Measurements from ENCODE around the gene METTL27.

METTL27 gene

DNA sequence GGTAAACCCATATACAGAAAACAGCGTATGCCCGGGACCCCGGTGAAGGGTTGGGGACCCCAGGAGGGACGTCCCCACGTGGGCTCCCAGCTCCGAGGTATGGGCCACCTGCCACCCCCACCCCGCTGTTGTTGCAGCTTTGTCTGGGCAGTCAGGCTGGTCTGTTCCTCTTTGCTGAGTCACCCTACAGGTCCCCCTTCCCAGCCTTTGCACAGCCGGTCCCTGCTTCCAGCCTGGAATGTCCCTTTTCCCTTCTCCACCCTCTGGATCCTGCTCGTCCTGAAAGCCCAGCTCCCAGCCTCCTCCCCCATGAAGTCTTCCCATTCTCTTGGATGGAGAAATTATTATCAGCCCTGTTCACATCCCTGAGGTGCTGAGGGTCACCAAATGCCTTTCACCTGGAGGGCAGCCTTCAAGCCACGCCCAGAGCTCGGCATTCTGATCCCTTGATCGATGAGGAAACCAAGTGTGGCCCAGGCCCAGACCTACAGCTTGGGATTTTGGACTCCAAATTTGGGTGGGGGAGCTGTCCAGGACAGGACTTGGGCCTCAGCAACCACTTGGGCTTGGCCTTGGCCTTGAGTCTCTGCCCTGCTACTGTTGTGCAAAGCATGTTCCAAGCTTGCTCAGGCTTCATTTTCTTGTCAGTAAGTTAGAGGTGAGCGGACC is 8.9 kb downstream of the METTL27 start:
- peak overlapping the region; percentile 15 for H2AK5ac ChIP-seq (ENCODE audit: low read length, severe bottlenecking)
- H2BK120ac ChIP-seq (ENCODE audit: low read depth, low read length) = no peak overlapping the region
- no peak overlapping the region for H3K4me2 ChIP-seq (ENCODE audit: low read length, poor library complexity, severe bottlenecking)
- no peaks in the 10 kb centered on the region for H3K27me3 ChIP-seq (ENCODE audit: control insufficient read depth in 1 of 2, insufficient read depth in 1 of 2, low read length in 2 of 2)
- H2BK15ac ChIP-seq (ENCODE audit: low read depth, poor library complexity, severe bottlenecking) = peak overlapping the region; percentile 68
- peak overlapping the region in 1 of 2 experiments; percentile 49 for H3K18ac ChIP-seq (ENCODE audit: low read depth in 1 of 2, low read length in 2 of 2)
- H4K8ac ChIP-seq (ENCODE audit: low read length) = no peak overlapping the region
- H3K4me1 ChIP-seq (ENCODE audit: control insufficient read depth, insufficient read depth, low read depth, low read length) = peaks cover 25% of the 10 kb centered on the region
- H3K9me3 ChIP-seq (ENCODE audit: control insufficient read depth, low read length) = no peaks in the 10 kb centered on the region
- WGBS = 65% methylated on average over 13 of the region's 13 CpGs
- peak overlapping the region in 1 of 2 experiments; percentile 46 for H3K4ac ChIP-seq (ENCODE audit: low read depth in 1 of 2, low read length in 2 of 2)
- no peak overlapping the region for H3K14ac ChIP-seq (ENCODE audit: low read length in 2 of 2)
- no peak overlapping the region for H3K27ac ChIP-seq (ENCODE audit: low read length, poor library complexity, severe bottlenecking)
- no peak overlapping the region for H3K4me3 ChIP-seq (ENCODE audit: insufficient read depth in 1 of 2, low read depth in 1 of 2, low read length in 2 of 2)
- no peak overlapping the region for H2BK5ac ChIP-seq (ENCODE audit: low read depth, low read length, poor library complexity, severe bottlenecking)
- H3K79me1 ChIP-seq (replicated peaks; ENCODE audit: low read length, poor library complexity, severe bottlenecking) = no peaks in the 10 kb centered on the region
- no peak overlapping the region for H3K23ac ChIP-seq (ENCODE audit: low read length in 2 of 2)
- H2BK12ac ChIP-seq (ENCODE audit: low read length in 2 of 2) = peak overlapping the region in 1 of 2 experiments; percentile 86
- no peaks in the 10 kb centered on the region for H3K36me3 ChIP-seq (ENCODE audit: control insufficient read depth in 1 of 2, insufficient read depth in 2 of 2, low read depth in 1 of 2, low read length in 2 of 2)
- H3K9ac ChIP-seq (ENCODE audit: low read length) = no peak overlapping the region
- peak overlapping the region; percentile 32 for H4K91ac ChIP-seq (ENCODE audit: low read length)
- H2AFZ ChIP-seq (ENCODE audit: low read depth, low read length) = no peak overlapping the region
- DNase-seq = peak; percentile 32

GRCh38 chr7:73832806-73833205 is 9.5 kb downstream of the METTL27 start:
- Histone ChIP-seq H2BK12ac (ENCODE audit: low read length in 2 of 2) (no peak overlapping the region), H3K23ac (ENCODE audit: low read length in 2 of 2) (no peak overlapping the region), H2BK5ac (ENCODE audit: low read depth, low read length, poor library complexity, severe bottlenecking) (no peak overlapping the region), H3K27ac (ENCODE audit: low read length, poor library complexity, severe bottlenecking) (no peak overlapping the region), H2BK120ac (ENCODE audit: low read depth, low read length) (no peak overlapping the region), H3K9ac (ENCODE audit: low read length) (no peak overlapping the region), H4K91ac (ENCODE audit: low read length) (no peak overlapping the region), H3K4me2 (ENCODE audit: low read length, poor library complexity, severe bottlenecking) (no peak overlapping the region), H3K4me3 (ENCODE audit: insufficient read depth in 1 of 2, low read depth in 1 of 2, low read length in 2 of 2) (no peak overlapping the region), H4K8ac (ENCODE audit: low read length) (no peak overlapping the region), H2AFZ (ENCODE audit: low read depth, low read length) (no peak overlapping the region), H3K9me3 (ENCODE audit: control insufficient read depth, low read length) (no peaks in the 10 kb centered on the region), H3K36me3 (ENCODE audit: control insufficient read depth in 1 of 2, insufficient read depth in 2 of 2, low read depth in 1 of 2, low read length in 2 of 2) (no peaks in the 10 kb centered on the region), H3K18ac (ENCODE audit: low read depth in 1 of 2, low read length in 2 of 2) (no peak overlapping the region), H3K4ac (ENCODE audit: low read depth in 1 of 2, low read length in 2 of 2) (no peak overlapping the region), H3K79me1 (replicated peaks; ENCODE audit: low read length, poor library complexity, severe bottlenecking) (no peaks in the 10 kb centered on the region), H2BK15ac (ENCODE audit: low read depth, poor library complexity, severe bottlenecking) (no peak overlapping the region), H3K4me1 (ENCODE audit: control insufficient read depth, insufficient read depth, low read depth, low read length) (peaks cover 28% of the 10 kb centered on the region), H3K27me3 (ENCODE audit: control insufficient read depth in 1 of 2, insufficient read depth in 1 of 2, low read length in 2 of 2) (no peaks in the 10 kb centered on the region), H3K14ac (ENCODE audit: low read length in 2 of 2) (no peak overlapping the region), H2AK5ac (ENCODE audit: low read length, severe bottlenecking) (no peak overlapping the region)
- DNase-seq = no peak
- WGBS = 69% methylated on average over 10 of the region's 13 CpGs

DNA sequence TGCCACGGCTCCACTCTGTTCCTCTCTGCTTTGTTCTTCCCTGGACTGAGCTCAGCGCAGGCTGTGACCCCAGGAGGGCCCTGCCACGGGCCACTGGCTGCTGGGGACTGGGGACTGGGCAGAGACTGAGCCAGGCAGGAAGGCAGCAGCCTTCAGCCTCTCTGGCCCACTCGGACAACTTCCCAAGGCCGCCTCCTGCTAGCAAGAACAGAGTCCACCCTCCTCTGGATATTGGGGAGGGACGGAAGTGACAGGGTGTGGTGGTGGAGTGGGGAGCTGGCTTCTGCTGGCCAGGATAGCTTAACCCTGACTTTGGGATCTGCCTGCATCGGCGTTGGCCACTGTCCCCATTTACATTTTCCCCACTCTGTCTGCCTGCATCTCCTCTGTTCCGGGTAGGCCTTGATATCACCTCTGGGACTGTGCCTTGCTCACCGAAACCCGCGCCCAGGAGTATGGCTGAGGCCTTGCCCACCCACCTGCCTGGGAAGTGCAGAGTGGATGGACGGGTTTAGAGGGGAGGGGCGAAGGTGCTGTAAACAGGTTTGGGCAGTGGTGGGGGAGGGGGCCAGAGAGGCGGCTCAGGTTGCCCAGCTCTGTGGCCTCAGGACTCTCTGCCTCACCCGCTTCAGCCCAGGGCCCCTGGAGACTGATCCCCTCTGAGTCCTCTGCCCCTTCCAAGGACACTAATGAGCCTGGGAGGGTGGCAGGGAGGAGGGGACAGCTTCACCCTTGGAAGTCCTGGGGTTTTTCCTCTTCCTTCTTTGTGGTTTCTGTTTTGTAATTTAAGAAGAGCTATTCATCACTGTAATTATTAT is 10.3 kb downstream of the METTL27 start:
- Histone ChIP-seq H3K27ac (ENCODE audit: low read length, poor library complexity, severe bottlenecking) (no peak overlapping the region), H3K9ac (ENCODE audit: low read length) (peak overlapping the region; percentile 56), H3K23ac (ENCODE audit: low read length in 2 of 2) (peak overlapping the region in 1 of 2 experiments; percentile 51), H2AK5ac (ENCODE audit: low read length, severe bottlenecking) (peak overlapping the region; percentile 13), H3K9me3 (ENCODE audit: control insufficient read depth, low read length) (no peaks in the 10 kb centered on the region), H4K8ac (ENCODE audit: low read length) (peak overlapping the region; percentile 95), H2BK5ac (ENCODE audit: low read depth, low read length, poor library complexity, severe bottlenecking) (no peak overlapping the region), H2BK15ac (ENCODE audit: low read depth, poor library complexity, severe bottlenecking) (peak overlapping the region; percentile 84), H3K4ac (ENCODE audit: low read depth in 1 of 2, low read length in 2 of 2) (no peak overlapping the region), H3K14ac (ENCODE audit: low read length in 2 of 2) (peak overlapping the region in 1 of 2 experiments; percentile 18), H3K4me1 (ENCODE audit: control insufficient read depth, insufficient read depth, low read depth, low read length) (peaks cover 32% of the 10 kb centered on the region), H2AFZ (ENCODE audit: low read depth, low read length) (no peak overlapping the region), H2BK12ac (ENCODE audit: low read length in 2 of 2) (peak overlapping the region; percentile 38 to 80), H3K4me3 (ENCODE audit: insufficient read depth in 1 of 2, low read depth in 1 of 2, low read length in 2 of 2) (peak overlapping the region in 1 of 2 experiments; percentile 56), H2BK120ac (ENCODE audit: low read depth, low read length) (peak overlapping the region; percentile 13), H3K18ac (ENCODE audit: low read depth in 1 of 2, low read length in 2 of 2) (peak overlapping the region; percentile 1 to 55), H3K36me3 (ENCODE audit: control insufficient read depth in 1 of 2, insufficient read depth in 2 of 2, low read depth in 1 of 2, low read length in 2 of 2) (no peaks in the 10 kb centered on the region), H3K27me3 (ENCODE audit: control insufficient read depth in 1 of 2, insufficient read depth in 1 of 2, low read length in 2 of 2) (no peaks in the 10 kb centered on the region), H3K79me1 (replicated peaks; ENCODE audit: low read length, poor library complexity, severe bottlenecking) (no peaks in the 10 kb centered on the region), H3K4me2 (ENCODE audit: low read length, poor library complexity, severe bottlenecking) (no peak overlapping the region), H4K91ac (ENCODE audit: low read length) (peak overlapping the region; percentile 85)
- WGBS = 68% methylated on average over 13 of the region's 16 CpGs
- DNase-seq = no peak

GRCh38 chr7:73831584-73831833 is 10.8 kb downstream of the METTL27 start:
- Histone ChIP-seq H3K18ac (ENCODE audit: low read depth in 1 of 2, low read length in 2 of 2) (peak overlapping the region; percentile 1 to 55), H4K8ac (ENCODE audit: low read length) (peak overlapping the region; percentile 95), H3K36me3 (ENCODE audit: control insufficient read depth in 1 of 2, insufficient read depth in 2 of 2, low read depth in 1 of 2, low read length in 2 of 2) (no peaks in the 10 kb centered on the region), H3K4me2 (ENCODE audit: low read length, poor library complexity, severe bottlenecking) (no peak overlapping the region), H2BK12ac (ENCODE audit: low read length in 2 of 2) (no peak overlapping the region), H3K23ac (ENCODE audit: low read length in 2 of 2) (no peak overlapping the region), H4K91ac (ENCODE audit: low read length) (peak overlapping the region; percentile 3), H3K14ac (ENCODE audit: low read length in 2 of 2) (no peak overlapping the region), H3K27ac (ENCODE audit: low read length, poor library complexity, severe bottlenecking) (no peak overlapping the region), H3K9ac (ENCODE audit: low read length) (peak overlapping the region; percentile 56), H3K9me3 (ENCODE audit: control insufficient read depth, low read length) (no peaks in the 10 kb centered on the region), H2AK5ac (ENCODE audit: low read length, severe bottlenecking) (no peak overlapping the region), H2BK15ac (ENCODE audit: low read depth, poor library complexity, severe bottlenecking) (no peak overlapping the region), H2BK120ac (ENCODE audit: low read depth, low read length) (peak overlapping the region; percentile 13), H3K27me3 (ENCODE audit: control insufficient read depth in 1 of 2, insufficient read depth in 1 of 2, low read length in 2 of 2) (no peaks in the 10 kb centered on the region), H3K4me3 (ENCODE audit: insufficient read depth in 1 of 2, low read depth in 1 of 2, low read length in 2 of 2) (peak overlapping the region in 1 of 2 experiments; percentile 56), H3K79me1 (replicated peaks; ENCODE audit: low read length, poor library complexity, severe bottlenecking) (no peaks in the 10 kb centered on the region), H2BK5ac (ENCODE audit: low read depth, low read length, poor library complexity, severe bottlenecking) (no peak overlapping the region), H2AFZ (ENCODE audit: low read depth, low read length) (no peak overlapping the region), H3K4me1 (ENCODE audit: control insufficient read depth, insufficient read depth, low read depth, low read length) (peaks cover 32% of the 10 kb centered on the region), H3K4ac (ENCODE audit: low read depth in 1 of 2, low read length in 2 of 2) (no peak overlapping the region)
- 97% methylated on average over 16 of the region's 16 CpGs for WGBS
- DNase-seq = no peak
